Sigmoid colon (tissue), 7 donors: Measurements from ENCODE around the gene DMRTC2. TPM values are rescaled to one million over a fixed set of nuclear protein-coding genes. Genes with fewer than 3 reads are reported as not detected.

Source experiments
- DNase-seq: peaks from one replicate; pipeline ENCODE4 v3.0.0-alpha.2; 2019
- H3K27ac ChIP-seq, 4 donors: fragments of 200-600 bp; sonication (generic); one replicate each; pipeline ENCODE4 v1.5.1; 2016 to 2019; ENCODE audit warnings: mild to moderate bottlenecking in 1 of 4
- H3K27me3 ChIP-seq, 3 donors: fragments of 200-600 bp; sonication (generic); one replicate each; pipeline ENCODE4 v1.5.1; 2019; ENCODE audit warnings: mild to moderate bottlenecking in 1 of 3
- H3K36me3 ChIP-seq, 4 donors: fragments of 200-600 bp; sonication (generic); one replicate each; pipeline ENCODE4 v1.5.1; 2016 to 2019
- H3K4me1 ChIP-seq, 4 donors: fragments of 200-600 bp; sonication (generic); one replicate each; pipeline ENCODE4 v1.5.1; 2017 to 2019
- H3K4me3 ChIP-seq, 4 donors: fragments of 200-600 bp; sonication (generic); one replicate each; pipeline ENCODE4 v1.5.1; 2017 to 2019; ENCODE audit warnings: mild to moderate bottlenecking in 2 of 4, moderate library complexity in 1 of 4
- H3K9me3 ChIP-seq, 4 donors: fragments of 200-600 bp in 3 of 4; sonication (generic) in 3 of 4; one replicate each; pipeline versions ENCODE4 v1.5.1 to v1.6.1; 2013 to 2019
- EP300 ChIP-seq, 4 donors: sonication (generic); formaldehyde crosslinking; IDR thresholded peaks; one replicate each; pipeline ENCODE4 v1.6.1; 2017; ENCODE audit warnings: antibody characterized with exemption in 4 of 4
- POLR2A ChIP-seq, 2 donors: fragments of 450-650 bp; IDR thresholded peaks; one replicate each; pipeline ENCODE4 v1.6.1; 2016; ENCODE audit warnings: antibody characterized with exemption in 2 of 2, mild to moderate bottlenecking in 2 of 2, moderate library complexity in 2 of 2
- POLR2AphosphoS5 ChIP-seq, 4 donors: sonication (generic); formaldehyde crosslinking; IDR thresholded peaks; one replicate each; pipeline ENCODE4 v1.6.1; 2017; ENCODE audit warnings: antibody characterized with exemption in 4 of 4
- WGBS, 2 donors: extraction: QIAGEN DNeasy Blood & Tissue Kit; methylation state at CpG; one replicate each; pipeline ENCODE4 v1.1.7; 2013; 5-methylcytosine and 5-hydroxymethylcytosine counted together
- intact Hi-C: fragments of 100-400 bp; cut with DNase I; formaldehyde crosslinking; loops from one replicate; pipeline ENCODE4 v1.15.1; 2023
- polyA plus RNA-seq, 3 donors: library from polyadenylated mRNA; stranded (reverse); fragments of 200-250 nt; gene quantifications; one replicate each; pipeline ENCODE4 v1.2.3, GENCODE V29; 2013
- small RNA-seq, 3 donors: library from RNA; depleted of rRNA; stranded (forward); fragments of <200 nt; gene quantifications; one replicate each; pipeline ENCODE3, GENCODE V24; 2016
- total RNA-seq, 4 donors: library from RNA; depleted of rRNA; stranded (reverse); fragments of >200 nt; gene quantifications; one replicate each; pipeline ENCODE4 v1.1.0, GENCODE V29; 2016
- TF ChIP-seq, protein P1 (sequence below), 4 experiments: fragments of 450-650 bp in 3 of 4; fragments of 200-600 bp in 1 of 4; IDR thresholded peaks; one replicate each; pipeline ENCODE4 v1.5.1; 2016 to 2019; ENCODE audit warnings: antibody characterized with exemption in 4 of 4, mild to moderate bottlenecking in 3 of 4, moderate library complexity in 2 of 4
- donor health status: healthy with polysubstance abuse.
- donor health status: Bipolar disorder and iron deficiency.
- donor health status: healthy.

Gene DMRTC2
- total and polyA plus RNA-seq, 7 donors = not detected

DNA sequence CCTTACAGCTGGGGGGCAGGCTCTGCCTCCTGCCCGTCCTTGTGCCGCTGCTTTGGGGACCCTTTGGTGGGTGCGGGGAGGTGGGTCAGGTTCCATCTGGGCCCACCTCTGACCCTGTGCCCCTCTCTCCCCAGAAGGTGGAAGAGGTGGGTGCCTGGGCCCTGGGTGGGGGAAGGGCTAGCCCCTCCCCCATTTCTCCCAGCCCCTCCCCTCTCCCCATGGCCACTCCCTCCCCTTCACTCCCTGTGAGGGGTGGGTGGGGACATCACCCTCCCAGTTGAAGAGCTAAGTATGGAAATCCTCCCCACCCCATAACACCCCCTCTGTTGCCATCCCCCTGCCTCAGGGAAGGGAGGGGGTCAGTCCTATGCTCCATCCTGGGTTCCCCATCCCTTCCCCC is 52.3 kb downstream of the DMRTC2 start:
- Histone ChIP-seq H3K27me3 (no peaks in the 10 kb centered on the region), H3K9me3 (no peaks in the 10 kb centered on the region), H3K4me3 (no peak overlapping the region), H3K36me3 (peaks cover 31 to 86% (median 59%) of the 10 kb centered on the region in 4 donors), H3K27ac (no peak overlapping the region), H3K4me1 (no peaks in the 10 kb centered on the region)
- DNase-seq = no peak
- TF ChIP-seq POLR2AphosphoS5 (IDR thresholded peaks at IDR 0.05) = no peak
- TF ChIP-seq, protein P1, sequence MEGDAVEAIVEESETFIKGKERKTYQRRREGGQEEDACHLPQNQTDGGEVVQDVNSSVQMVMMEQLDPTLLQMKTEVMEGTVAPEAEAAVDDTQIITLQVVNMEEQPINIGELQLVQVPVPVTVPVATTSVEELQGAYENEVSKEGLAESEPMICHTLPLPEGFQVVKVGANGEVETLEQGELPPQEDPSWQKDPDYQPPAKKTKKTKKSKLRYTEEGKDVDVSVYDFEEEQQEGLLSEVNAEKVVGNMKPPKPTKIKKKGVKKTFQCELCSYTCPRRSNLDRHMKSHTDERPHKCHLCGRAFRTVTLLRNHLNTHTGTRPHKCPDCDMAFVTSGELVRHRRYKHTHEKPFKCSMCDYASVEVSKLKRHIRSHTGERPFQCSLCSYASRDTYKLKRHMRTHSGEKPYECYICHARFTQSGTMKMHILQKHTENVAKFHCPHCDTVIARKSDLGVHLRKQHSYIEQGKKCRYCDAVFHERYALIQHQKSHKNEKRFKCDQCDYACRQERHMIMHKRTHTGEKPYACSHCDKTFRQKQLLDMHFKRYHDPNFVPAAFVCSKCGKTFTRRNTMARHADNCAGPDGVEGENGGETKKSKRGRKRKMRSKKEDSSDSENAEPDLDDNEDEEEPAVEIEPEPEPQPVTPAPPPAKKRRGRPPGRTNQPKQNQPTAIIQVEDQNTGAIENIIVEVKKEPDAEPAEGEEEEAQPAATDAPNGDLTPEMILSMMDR (IDR thresholded peaks at IDR 0.05) = no peak
- TF ChIP-seq POLR2A (IDR thresholded peaks at IDR 0.05) = no peak
- TF ChIP-seq EP300 (IDR thresholded peaks at IDR 0.05) = no peak
- WGBS, 2 donors = 94 to 98% methylated on average over 3 of the region's 3 CpGs
- intact Hi-C loops = no loop called here

DNA sequence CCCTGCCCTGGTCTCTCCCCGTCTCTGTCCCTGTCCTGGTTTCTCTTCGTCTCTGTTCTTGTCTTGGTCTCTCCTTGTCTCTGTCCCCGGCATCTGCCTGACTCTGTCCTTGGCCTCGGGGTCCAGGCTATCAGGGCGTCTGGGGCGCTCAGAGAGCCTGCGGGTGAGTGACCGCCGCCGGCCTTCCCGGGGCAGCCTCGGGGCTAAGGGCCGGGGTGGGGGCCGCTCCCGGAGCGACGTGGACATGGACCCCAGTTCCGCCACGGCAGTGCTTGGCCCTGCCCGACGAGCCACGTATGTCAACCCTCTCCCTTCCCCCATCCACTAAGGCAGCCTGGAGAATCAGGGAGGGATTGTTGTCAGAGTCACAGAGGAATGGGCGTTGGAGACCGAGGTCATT is 53.0 kb downstream of the DMRTC2 start:
- H3K27me3 ChIP-seq = no peaks in the 10 kb centered on the region
- peaks cover 35 to 87% (median 58%) of the 10 kb centered on the region in 4 donors for H3K36me3 ChIP-seq
- intact Hi-C loops = no loop called here
- DNase-seq = no peak
- H3K4me1 ChIP-seq = no peaks in the 10 kb centered on the region
- H3K27ac ChIP-seq = no peak overlapping the region
- TF ChIP-seq POLR2A (IDR thresholded peaks at IDR 0.05) (no peak), POLR2AphosphoS5 (IDR thresholded peaks at IDR 0.05) (no peak), EP300 (IDR thresholded peaks at IDR 0.05) (no peak)
- TF ChIP-seq, protein P1 (IDR thresholded peaks at IDR 0.05) = no peak
- no peak overlapping the region for H3K4me3 ChIP-seq
- 93% methylated on average over 24 of the region's 24 CpGs for WGBS, 2 donors
- no peaks in the 10 kb centered on the region for H3K9me3 ChIP-seq

DNA sequence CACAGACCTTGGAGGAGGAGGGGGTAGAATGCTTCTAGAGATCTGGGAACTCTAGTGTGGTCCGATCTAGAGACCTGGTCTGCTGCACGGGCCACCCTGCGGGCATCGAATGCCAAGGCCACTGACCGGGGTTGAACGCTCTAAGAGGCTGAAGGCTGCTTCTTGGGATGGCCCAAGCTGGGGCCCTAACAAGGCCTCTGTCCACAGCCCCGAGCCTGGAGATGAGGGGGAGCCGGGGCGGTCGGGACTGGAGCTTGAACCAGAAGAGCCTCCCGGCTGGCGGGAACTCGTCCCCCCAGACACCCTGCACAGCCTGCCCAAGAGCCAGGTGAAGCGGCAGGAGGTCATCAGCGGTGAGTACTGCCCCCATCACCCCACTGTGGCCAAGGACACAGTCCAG is 53.4 kb downstream of the DMRTC2 start:
- DNase-seq = no peak
- H3K27ac ChIP-seq = no peak overlapping the region
- H3K4me1 ChIP-seq = no peaks in the 10 kb centered on the region
- no peak overlapping the region for H3K4me3 ChIP-seq
- H3K36me3 ChIP-seq = peaks cover 38 to 91% (median 61%) of the 10 kb centered on the region in 4 donors
- TF ChIP-seq POLR2A (IDR thresholded peaks at IDR 0.05) = no peak
- TF ChIP-seq EP300 (IDR thresholded peaks at IDR 0.05) = no peak
- no peak for TF ChIP-seq POLR2AphosphoS5 (IDR thresholded peaks at IDR 0.05)
- TF ChIP-seq, protein P1 (IDR thresholded peaks at IDR 0.05) = no peak
- H3K9me3 ChIP-seq = no peaks in the 10 kb centered on the region
- intact Hi-C loops = no loop called here
- 95 to 96% methylated on average over 15 of the region's 15 CpGs for WGBS, 2 donors
- no peaks in the 10 kb centered on the region for H3K27me3 ChIP-seq

Small RNAs within 50 kb of the gene (small RNA-seq; reads per million reads assigned to genes)
- 0 reads per million in 3 donors for gene MIR6797

Other genes starting within 250 kb of the DMRTC2 start
- 1 to 10 TPM in 2 of 4 donors, not detected in 2; 1.9 to 3.6 TPM for gene CEACAM4, start 218.0 kb upstream of the DMRTC2 start, total RNA-seq
- gene CEACAM4, start 218.0 kb upstream of the DMRTC2 start, polyA plus RNA-seq = 1 to 10 TPM in 1 of 3 donors, not detected in 2; 1.6 TPM
- gene CEACAM7, start 156.8 kb upstream of the DMRTC2 start, total RNA-seq = 1 to 10 TPM in 2 of 4 donors, under 1 TPM in 1, not detected in 1; 0.49 to 1.4 (median 1.1) TPM
- gene CEACAM7, start 156.8 kb upstream of the DMRTC2 start, polyA plus RNA-seq = 1,000 to 10,000 TPM in 1 of 3 donors, 100 to 1,000 TPM in 2; 282 to 1,079 (median 306) TPM
- 1 to 10 TPM in 1 of 4 donors, under 1 TPM in 2, not detected in 1; 0.16 to 3.2 (median 0.83) TPM for gene CEACAM5, start 136.4 kb upstream of the DMRTC2 start, total RNA-seq
- gene CEACAM5, start 136.4 kb upstream of the DMRTC2 start, polyA plus RNA-seq = 1,000 to 10,000 TPM in 1 of 3 donors, 100 to 1,000 TPM in 2; 172 to 1,632 (median 365) TPM
- gene CEACAM6, start 89.5 kb upstream of the DMRTC2 start, total RNA-seq = under 1 TPM in 3 of 4 donors, not detected in 1; 0.27 to 0.71 (median 0.28) TPM
- gene CEACAM6, start 89.5 kb upstream of the DMRTC2 start, polyA plus RNA-seq = 100 to 1,000 TPM in 2 of 3 donors, 10 to 100 TPM in 1; 35.4 to 516 (median 161) TPM
- gene CEACAM3, start 48.5 kb upstream of the DMRTC2 start, total RNA-seq = not detected
- 1 to 10 TPM in 1 of 3 donors, not detected in 2; 2.3 TPM for gene CEACAM3, start 48.5 kb upstream of the DMRTC2 start, polyA plus RNA-seq
- not detected for gene LYPD4, start 359 bp upstream of the DMRTC2 start, total RNA-seq
- under 1 TPM in 1 of 3 donors, not detected in 2; 0.60 TPM for gene LYPD4, start 359 bp upstream of the DMRTC2 start, polyA plus RNA-seq
- gene RPS19, start 15.2 kb downstream of the DMRTC2 start, total RNA-seq = 1,000 to 10,000 TPM in 2 of 4 donors, 100 to 1,000 TPM in 2; 738 to 1,695 (median 1,093) TPM
- gene RPS19, start 15.2 kb downstream of the DMRTC2 start, polyA plus RNA-seq = 1,000 to 10,000 TPM; 2,128 to 3,435 (median 2,711) TPM
- gene CD79A, start 32.2 kb downstream of the DMRTC2 start, total RNA-seq = not detected
- gene CD79A, start 32.2 kb downstream of the DMRTC2 start, polyA plus RNA-seq = 100 to 1,000 TPM in 1 of 3 donors, 1 to 10 TPM in 2; 1.8 to 169 (median 3.6) TPM
- 10 to 100 TPM; 31.8 to 65.4 (median 34.8) TPM for gene ARHGEF1, start 38.1 kb downstream of the DMRTC2 start, total RNA-seq
- gene ARHGEF1, start 38.1 kb downstream of the DMRTC2 start, polyA plus RNA-seq = 100 to 1,000 TPM in 1 of 3 donors, 10 to 100 TPM in 2; 30.5 to 151 (median 45.0) TPM
- gene ERFL, start 83.4 kb downstream of the DMRTC2 start, total RNA-seq = not detected
- gene ERFL, start 83.4 kb downstream of the DMRTC2 start, polyA plus RNA-seq = 1 to 10 TPM in 1 of 3 donors, not detected in 2; 1.3 TPM
- 100 to 1,000 TPM; 128 to 255 (median 180) TPM for gene RABAC1, start 114.3 kb downstream of the DMRTC2 start, total RNA-seq
- 100 to 1,000 TPM; 139 to 236 (median 170) TPM for gene RABAC1, start 114.3 kb downstream of the DMRTC2 start, polyA plus RNA-seq
- gene ATP1A3, start 149.2 kb downstream of the DMRTC2 start, total RNA-seq = 1 to 10 TPM; 1.6 to 4.3 (median 3.3) TPM
- gene ATP1A3, start 149.2 kb downstream of the DMRTC2 start, polyA plus RNA-seq = 1 to 10 TPM in 1 of 3 donors, under 1 TPM in 1, not detected in 1; 0.46 to 3.2 TPM
- gene GRIK5, start 225.2 kb downstream of the DMRTC2 start, total RNA-seq = 10 to 100 TPM in 3 of 4 donors, 1 to 10 TPM in 1; 8.4 to 23.3 (median 13.3) TPM
- gene GRIK5, start 225.2 kb downstream of the DMRTC2 start, polyA plus RNA-seq = 1 to 10 TPM in 1 of 3 donors, under 1 TPM in 1, not detected in 1; under 0.01 to 2.7 TPM
- 10 to 100 TPM; 12.5 to 14.6 (median 13.1) TPM for gene ZNF574, start 231.1 kb downstream of the DMRTC2 start, total RNA-seq
- gene ZNF574, start 231.1 kb downstream of the DMRTC2 start, polyA plus RNA-seq = 1 to 10 TPM; 3.0 to 9.3 (median 5.5) TPM